ENCODE measurements around the gene PLA2G4D. TPM values are rescaled to one million over a fixed set of nuclear protein-coding genes. Genes with fewer than 3 reads are reported as not detected.

PLA2G4D gene
- total RNA-seq, result not detected in 2 replicates
- polyA plus RNA-seq, result not detected in 2 replicates
- polyA plus RNA-seq (2012), result not detected in 2 replicates
- polyA minus RNA-seq (ENCODE audit: low replicate concordance), result not detected in 2 replicates

- TF ChIP-seq CTCF (conservative IDR thresholded peaks at IDR 0.05 in 1 of 2, IDR thresholded peaks at IDR 0.05 in 1 of 2; ENCODE audit: low read depth in 1 of 2, low read length in 2 of 2), result no peak
- TF ChIP-seq EZH2 (IDR thresholded peaks at IDR 0.05; ENCODE audit: low read length, missing control alignments), result no peak
- Histone ChIP-seq H3K9me3 (ENCODE audit: control insufficient read depth, insufficient read depth, low read depth, low read length) (no peaks in the 10 kb centered on the region), H4K20me1 (ENCODE audit: control insufficient read depth, extremely low read depth, insufficient read depth, low read length) (no peaks in the 10 kb centered on the region), H3K36me3 (ENCODE audit: control insufficient read depth, insufficient read depth, low read length) (no peaks in the 10 kb centered on the region), H3K4me1 (ENCODE audit: control insufficient read depth, extremely low read depth, insufficient read depth, low read length) (no peaks in the 10 kb centered on the region), H3K79me2 (ENCODE audit: control insufficient read depth, insufficient read depth, low read length) (no peaks in the 10 kb centered on the region), H2AFZ (ENCODE audit: low read length) (no peak within 1 kb of the TSS), H3K9ac (ENCODE audit: insufficient read depth, low read length) (no peak within 1 kb of the TSS), H3K27ac (ENCODE audit: insufficient read depth, low read length) (no peak within 1 kb of the TSS), H3K27me3 (ENCODE audit: control insufficient read depth, insufficient read depth, low read length) (peaks cover 18% of the 10 kb centered on the region), H3K4me2 (ENCODE audit: extremely low read depth, insufficient read depth, low read length) (no peak within 1 kb of the TSS), H3K4me3 (replicated peaks in 1 of 4; ENCODE audit: control extremely low read depth in 1 of 4, insufficient read depth in 1 of 4, low read depth in 3 of 4, low read length in 4 of 4) (no peak within 1 kb of the TSS)
- DNase-seq (ENCODE audit: low read depth in 2 of 2), result no peak
These were observed at the start of gene PLA2G4D for GRCh38 chr15:42094512-42094963. Gene PLA2G4D, minus strand, starts transcription at chr15:42094562. Its CDS starts 103 bp downstream, at chr15:42094459.

GRCh38 chr15:42143356-42143755 is 49.0 kb upstream of the PLA2G4D start:
- H3K79me2 ChIP-seq (ENCODE audit: control insufficient read depth, insufficient read depth, low read length), result no peaks in the 10 kb centered on the region
- H3K4me2 ChIP-seq (ENCODE audit: extremely low read depth, insufficient read depth, low read length), result no peak overlapping the region
- no peak for TF ChIP-seq CTCF (conservative IDR thresholded peaks at IDR 0.05 in 1 of 2, IDR thresholded peaks at IDR 0.05 in 1 of 2; ENCODE audit: low read depth in 1 of 2, low read length in 2 of 2)
- no peak for TF ChIP-seq EZH2 (IDR thresholded peaks at IDR 0.05; ENCODE audit: low read length, missing control alignments)
- H3K9me3 ChIP-seq (ENCODE audit: control insufficient read depth, insufficient read depth, low read depth, low read length), result no peaks in the 10 kb centered on the region
- H3K9ac ChIP-seq (ENCODE audit: insufficient read depth, low read length), result no peak overlapping the region
- H3K27me3 ChIP-seq (ENCODE audit: control insufficient read depth, insufficient read depth, low read length), result peaks cover 15% of the 10 kb centered on the region
- no peak for DNase-seq (ENCODE audit: low read depth in 2 of 2)
- no peak overlapping the region for H3K4me3 ChIP-seq (replicated peaks in 1 of 4; ENCODE audit: control extremely low read depth in 1 of 4, insufficient read depth in 1 of 4, low read depth in 3 of 4, low read length in 4 of 4)
- H4K20me1 ChIP-seq (ENCODE audit: control insufficient read depth, extremely low read depth, insufficient read depth, low read length), result no peaks in the 10 kb centered on the region
- no peak overlapping the region for H2AFZ ChIP-seq (ENCODE audit: low read length)
- no peaks in the 10 kb centered on the region for H3K4me1 ChIP-seq (ENCODE audit: control insufficient read depth, extremely low read depth, insufficient read depth, low read length)
- H3K36me3 ChIP-seq (ENCODE audit: control insufficient read depth, insufficient read depth, low read length), result no peaks in the 10 kb centered on the region
- H3K27ac ChIP-seq (ENCODE audit: insufficient read depth, low read length), result no peak overlapping the region

- Histone ChIP-seq H3K4me2 (ENCODE audit: extremely low read depth, insufficient read depth, low read length) (no peak overlapping the region), H3K36me3 (ENCODE audit: control insufficient read depth, insufficient read depth, low read length) (no peaks in the 10 kb centered on the region), H3K79me2 (ENCODE audit: control insufficient read depth, insufficient read depth, low read length) (no peaks in the 10 kb centered on the region), H3K27me3 (ENCODE audit: control insufficient read depth, insufficient read depth, low read length) (peaks cover 18% of the 10 kb centered on the region), H4K20me1 (ENCODE audit: control insufficient read depth, extremely low read depth, insufficient read depth, low read length) (no peaks in the 10 kb centered on the region), H2AFZ (ENCODE audit: low read length) (no peak overlapping the region), H3K9ac (ENCODE audit: insufficient read depth, low read length) (no peak overlapping the region), H3K27ac (ENCODE audit: insufficient read depth, low read length) (no peak overlapping the region), H3K4me1 (ENCODE audit: control insufficient read depth, extremely low read depth, insufficient read depth, low read length) (no peaks in the 10 kb centered on the region), H3K4me3 (replicated peaks in 1 of 4; ENCODE audit: control extremely low read depth in 1 of 4, insufficient read depth in 1 of 4, low read depth in 3 of 4, low read length in 4 of 4) (no peak overlapping the region), H3K9me3 (ENCODE audit: control insufficient read depth, insufficient read depth, low read depth, low read length) (no peaks in the 10 kb centered on the region)
- no peak for DNase-seq (ENCODE audit: low read depth in 2 of 2)
- no peak for TF ChIP-seq EZH2 (IDR thresholded peaks at IDR 0.05; ENCODE audit: low read length, missing control alignments)
These were observed 47.7 kb upstream of the PLA2G4D start for GRCh38 chr15:42141795-42142667.
